Astrocyte (in vitro differentiated cells and primary cell): Measurements from ENCODE around the gene PACRG. TPM values are rescaled to one million over a fixed set of nuclear protein-coding genes. Genes with fewer than 3 reads are reported as not detected.
A peak's percentile ranks its signal among the peaks of the same experiment; 100 is the strongest.

Experiments
- DNase-seq: peaks from one replicate; pipeline ENCODE4 v3.0.0-alpha.2; 2010; ENCODE audit warnings: low read depth
- FAIRE-seq: peaks from 2 replicates; lab custom pipeline; 2011; peaks lifted over from hg19 to GRCh38; lab: Jason Lieb, UNC
- H2AFZ ChIP-seq: 2 replicates; pipeline ENCODE4 v1.6.0; 2012; ENCODE audit warnings: low read depth, low read length, inconsistent platforms
- H3K27ac ChIP-seq: 2 replicates; pipeline ENCODE4 v1.5.1; 2011; ENCODE audit warnings: low read depth, low read length, inconsistent platforms
- H3K27me3 ChIP-seq: 2 replicates; pipeline ENCODE4 v1.6.0; 2011; ENCODE audit warnings: low read length, inconsistent platforms; ENCODE audit not compliant: insufficient read depth
- H3K36me3 ChIP-seq: 2 replicates; pipeline ENCODE4 v1.5.1; 2011; ENCODE audit warnings: low read length, inconsistent platforms; ENCODE audit not compliant: insufficient read depth
- H3K4me1 ChIP-seq: 2 replicates; pipeline ENCODE4 v1.5.1; 2011; ENCODE audit warnings: low read length, inconsistent platforms; ENCODE audit not compliant: insufficient read depth
- H3K4me2 ChIP-seq: 2 replicates; pipeline ENCODE4 v1.6.0; 2012; ENCODE audit warnings: low read length, inconsistent platforms
- H3K4me3 ChIP-seq: 2 replicates; pipeline ENCODE4 v1.5.1; 2011; ENCODE audit warnings: low read depth, mild to moderate bottlenecking, low read length, inconsistent platforms; ENCODE audit not compliant: insufficient read depth
- H3K79me2 ChIP-seq: 2 replicates; pipeline ENCODE4 v1.6.0; 2012; ENCODE audit warnings: mild to moderate bottlenecking, low read length, inconsistent platforms; ENCODE audit not compliant: insufficient read depth
- H3K9ac ChIP-seq: 2 replicates; pipeline ENCODE4 v1.6.0; 2012; ENCODE audit warnings: mild to moderate bottlenecking, low read length, inconsistent platforms
- H3K9me3 ChIP-seq: 2 replicates; pipeline ENCODE4 v1.5.1; 2012; ENCODE audit warnings: low read depth, mild to moderate bottlenecking, low read length, inconsistent platforms; ENCODE audit not compliant: insufficient read depth
- H4K20me1 ChIP-seq: 2 replicates; pipeline ENCODE4 v1.6.0; 2012; ENCODE audit warnings: low read length, inconsistent platforms; ENCODE audit not compliant: insufficient read depth
- H3K27ac Mint-ChIP-seq: one replicate; pipeline ENCODE4 v1.8.0; 2021; ENCODE audit warnings: mild to moderate bottlenecking, mixed read lengths; ENCODE audit not compliant: unreplicated experiment
- H3K27me3 Mint-ChIP-seq: one replicate; pipeline ENCODE4 v1.8.0; 2021; ENCODE audit warnings: low read depth, mixed read lengths; ENCODE audit not compliant: unreplicated experiment
- H3K36me3 Mint-ChIP-seq: one replicate; pipeline ENCODE4 v1.8.0; 2021; ENCODE audit warnings: low read depth, mixed read lengths; ENCODE audit not compliant: unreplicated experiment
- H3K4me1 Mint-ChIP-seq: one replicate; pipeline ENCODE4 v1.8.0; 2021; ENCODE audit warnings: low read depth, mixed read lengths; ENCODE audit not compliant: unreplicated experiment
- H3K4me3 Mint-ChIP-seq: one replicate; pipeline ENCODE4 v1.8.0; 2021; ENCODE audit warnings: mild to moderate bottlenecking, moderate library complexity, mixed read lengths; ENCODE audit not compliant: unreplicated experiment
- H3K9me3 Mint-ChIP-seq: one replicate; pipeline ENCODE4 v1.8.0; 2021; ENCODE audit warnings: mild to moderate bottlenecking, mixed read lengths; ENCODE audit not compliant: unreplicated experiment
- CTCF ChIP-seq: IDR thresholded peaks from 2 replicates; pipeline ENCODE4 v1.5.1; 2011; ENCODE audit warnings: low read depth, mild to moderate bottlenecking, inconsistent platforms, low read length, moderate library complexity; ENCODE audit not compliant: insufficient read depth
- EZH2 ChIP-seq: IDR thresholded peaks from 2 replicates; pipeline ENCODE4 v1.6.1; 2012; ENCODE audit warnings: mild to moderate bottlenecking, low read length, inconsistent platforms; ENCODE audit not compliant: insufficient read depth
- total RNA-seq: library from RNA; stranded (reverse); gene quantifications from 2 replicates; pipeline ENCODE4 v1.2.1, GENCODE V29; 2021

Gene PACRG
- total RNA-seq, 1 donor from 2014 or later: not detected

DNA sequence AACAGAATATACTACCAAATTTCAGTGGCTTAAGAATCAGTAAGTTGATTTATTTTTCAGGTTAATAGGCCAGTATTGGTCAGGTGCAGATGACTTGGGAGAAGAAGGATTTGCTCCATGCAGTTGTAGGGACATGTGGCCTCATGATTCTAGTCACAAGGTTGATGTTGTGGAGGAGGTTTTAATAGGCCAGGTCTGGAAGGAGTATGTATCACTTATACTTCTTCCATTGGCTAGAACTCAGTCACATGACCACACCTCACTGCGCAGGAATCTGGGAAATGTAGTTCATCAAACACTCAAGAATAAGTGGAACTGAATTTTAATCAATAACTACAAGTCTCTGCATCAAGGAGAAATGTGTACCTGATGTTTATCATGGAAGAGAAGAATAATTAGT is 405.2 kb downstream of the PACRG start:
- no peak overlapping the region for H3K27ac Mint-ChIP-seq
- H3K27me3 Mint-ChIP-seq: no peaks in the 10 kb centered on the region
- H3K4me1 ChIP-seq: no peaks in the 10 kb centered on the region

GRCh38 chr6:163133691-163134090 is 405.9 kb downstream of the PACRG start:
- H3K4me3 ChIP-seq: no peak overlapping the region
- Mint-ChIP-seq H3K36me3 (no peaks in the 10 kb centered on the region), H3K4me1 (peaks cover 4% of the 10 kb centered on the region), H3K27ac (no peak overlapping the region), H3K9me3 (peaks cover 2% of the 10 kb centered on the region), H3K4me3 (no peak overlapping the region), H3K27me3 (no peaks in the 10 kb centered on the region)
- FAIRE-seq (no peak), DNase-seq (no peak)
- no peaks in the 10 kb centered on the region for H3K4me1 ChIP-seq
- H3K27me3 ChIP-seq: no peaks in the 10 kb centered on the region
- H3K36me3 ChIP-seq: no peaks in the 10 kb centered on the region
- TF ChIP-seq CTCF (no peak), EZH2 (no peak)
- H4K20me1 ChIP-seq: no peaks in the 10 kb centered on the region
- H2AFZ ChIP-seq: no peak overlapping the region
- H3K4me2 ChIP-seq: no peak overlapping the region
- H3K9me3 ChIP-seq: no peaks in the 10 kb centered on the region
- no peak overlapping the region for H3K9ac ChIP-seq
- H3K27ac ChIP-seq: no peak overlapping the region
- no peaks in the 10 kb centered on the region for H3K79me2 ChIP-seq

More for the DNA sequence above, 405.2 kb downstream of the PACRG start:
- H3K27me3 ChIP-seq: no peaks in the 10 kb centered on the region
- H3K36me3 Mint-ChIP-seq: no peaks in the 10 kb centered on the region
- DNase-seq (no peak), FAIRE-seq (no peak)
- no peak overlapping the region for H3K4me3 ChIP-seq
- H2AFZ ChIP-seq: no peak overlapping the region
- H3K27ac ChIP-seq: no peak overlapping the region
- H3K9me3 ChIP-seq: no peaks in the 10 kb centered on the region
- no peak overlapping the region for H3K4me3 Mint-ChIP-seq
- H3K9me3 Mint-ChIP-seq: peaks cover 2% of the 10 kb centered on the region
- no peak for TF ChIP-seq EZH2
- TF ChIP-seq CTCF: no peak
- H3K4me2 ChIP-seq: no peak overlapping the region
- no peaks in the 10 kb centered on the region for H3K79me2 ChIP-seq
- no peaks in the 10 kb centered on the region for H4K20me1 ChIP-seq
- H3K4me1 Mint-ChIP-seq: peaks cover 4% of the 10 kb centered on the region
- no peaks in the 10 kb centered on the region for H3K36me3 ChIP-seq
- no peak overlapping the region for H3K9ac ChIP-seq

- peak overlapping the region; percentile 61 for H2AFZ ChIP-seq
- no peak for TF ChIP-seq EZH2
- TF ChIP-seq CTCF: no peak
Measured at GRCh38 chr6:163136681-163137397, 409.1 kb downstream of the PACRG start.

More at GRCh38 chr6:163136681-163137397, 409.1 kb downstream of the PACRG start:
- FAIRE-seq (no peak), DNase-seq (no peak)
- Mint-ChIP-seq H3K9me3 (peaks cover 9% of the 10 kb centered on the region), H3K27ac (no peak overlapping the region), H3K27me3 (no peaks in the 10 kb centered on the region), H3K36me3 (no peaks in the 10 kb centered on the region), H3K4me1 (peaks cover 4% of the 10 kb centered on the region), H3K4me3 (no peak overlapping the region)
- no peak overlapping the region for H3K4me3 ChIP-seq
- peak overlapping the region; percentile 77 for H3K4me2 ChIP-seq
- H4K20me1 ChIP-seq: no peaks in the 10 kb centered on the region
- no peaks in the 10 kb centered on the region for H3K79me2 ChIP-seq
- H3K27me3 ChIP-seq: no peaks in the 10 kb centered on the region
- peak overlapping the region; percentile 12 for H3K9ac ChIP-seq
- H3K9me3 ChIP-seq: no peaks in the 10 kb centered on the region
- H3K4me1 ChIP-seq: no peaks in the 10 kb centered on the region
- H3K36me3 ChIP-seq: no peaks in the 10 kb centered on the region
- no peak overlapping the region for H3K27ac ChIP-seq
